ENCODE data around the gene SLC6A1.

DNA sequence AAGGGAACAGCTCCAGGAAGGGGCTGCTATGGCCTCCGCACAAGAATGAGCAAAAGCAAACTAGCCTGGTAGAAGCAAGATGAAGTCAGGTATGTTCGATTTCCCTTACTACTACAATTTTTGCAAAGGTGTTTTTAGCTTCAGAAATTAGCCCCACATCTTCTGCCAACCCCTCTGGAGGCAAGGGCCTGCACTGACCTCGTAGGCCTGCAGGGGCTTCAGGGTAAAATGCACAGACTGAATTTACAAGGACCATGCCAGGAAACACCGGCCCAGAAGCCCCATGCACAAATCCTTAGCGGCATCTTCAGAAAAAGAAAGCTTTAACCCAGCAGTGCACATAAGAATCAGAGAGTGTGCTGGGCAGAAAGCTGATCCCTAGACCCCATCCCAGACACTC, 53.0 kb downstream of the SLC6A1 start:
- TF ChIP-seq POLR2A (IDR thresholded peaks at IDR 0.05) = no peak
- TF ChIP-seq, protein P1, sequence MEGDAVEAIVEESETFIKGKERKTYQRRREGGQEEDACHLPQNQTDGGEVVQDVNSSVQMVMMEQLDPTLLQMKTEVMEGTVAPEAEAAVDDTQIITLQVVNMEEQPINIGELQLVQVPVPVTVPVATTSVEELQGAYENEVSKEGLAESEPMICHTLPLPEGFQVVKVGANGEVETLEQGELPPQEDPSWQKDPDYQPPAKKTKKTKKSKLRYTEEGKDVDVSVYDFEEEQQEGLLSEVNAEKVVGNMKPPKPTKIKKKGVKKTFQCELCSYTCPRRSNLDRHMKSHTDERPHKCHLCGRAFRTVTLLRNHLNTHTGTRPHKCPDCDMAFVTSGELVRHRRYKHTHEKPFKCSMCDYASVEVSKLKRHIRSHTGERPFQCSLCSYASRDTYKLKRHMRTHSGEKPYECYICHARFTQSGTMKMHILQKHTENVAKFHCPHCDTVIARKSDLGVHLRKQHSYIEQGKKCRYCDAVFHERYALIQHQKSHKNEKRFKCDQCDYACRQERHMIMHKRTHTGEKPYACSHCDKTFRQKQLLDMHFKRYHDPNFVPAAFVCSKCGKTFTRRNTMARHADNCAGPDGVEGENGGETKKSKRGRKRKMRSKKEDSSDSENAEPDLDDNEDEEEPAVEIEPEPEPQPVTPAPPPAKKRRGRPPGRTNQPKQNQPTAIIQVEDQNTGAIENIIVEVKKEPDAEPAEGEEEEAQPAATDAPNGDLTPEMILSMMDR (IDR thresholded peaks at IDR 0.05) = no peak
